ENCODE results near the gene MAMLD1. TPM values are rescaled to one million over a fixed set of nuclear protein-coding genes. Genes with fewer than 3 reads are reported as not detected.

Gene MAMLD1
- total and polyA plus RNA-seq, 2 donors (not counting 3 experiments of a cell fraction or from before 2014, with no cell fraction given) = 2.5 to 5.6 TPM

GRCh38 chrX:150495496-150495895 lies 132.4 kb downstream of the MAMLD1 start:
- FAIRE-seq (no peak), DNase-seq (ENCODE audit: low read depth, low spot score) (no peak)
- dilution Hi-C loops (cut with MboI; ENCODE audit: extremely low pct_ligation_motif_present, low sequenced_read_pairs) = no loop called here
- Histone ChIP-seq H2AFZ (ENCODE audit: low read depth, low read length) (no peak overlapping the region), H3K9ac (replicated peaks; ENCODE audit: extremely low read depth, insufficient read depth, low read length) (no peak overlapping the region), H4K20me1 (replicated peaks; ENCODE audit: control insufficient read depth, extremely low read depth, insufficient read depth, low read length) (no peaks in the 10 kb centered on the region), H3K4me3 (replicated peaks in 1 of 3; ENCODE audit: insufficient read depth in 1 of 3, low read depth in 1 of 3, low read length in 3 of 3) (no peak overlapping the region), H3K36me3 (ENCODE audit: control insufficient read depth in 2 of 2, extremely low read depth in 1 of 2, insufficient read depth in 2 of 2, low read length in 2 of 2) (no peaks in the 10 kb centered on the region), H3K4me1 (ENCODE audit: control insufficient read depth, extremely low read depth, insufficient read depth, low read length) (no peaks in the 10 kb centered on the region), H3K27ac (ENCODE audit: insufficient read depth, low read depth, low read length) (no peak overlapping the region), H3K9me1 (replicated peaks; ENCODE audit: control insufficient read depth, extremely low read depth, insufficient read depth, low read length) (no peaks in the 10 kb centered on the region), H3K4me2 (ENCODE audit: insufficient read depth, low read length) (no peak overlapping the region), H3K27me3 (ENCODE audit: control insufficient read depth in 2 of 2, insufficient read depth in 2 of 2, low read length in 2 of 2) (no peaks in the 10 kb centered on the region), H3K79me2 (ENCODE audit: control insufficient read depth, insufficient read depth, low read length) (no peaks in the 10 kb centered on the region), H3K9me3 (replicated peaks; ENCODE audit: control insufficient read depth, insufficient read depth, low read length) (no peaks in the 10 kb centered on the region)
- ChIA-PET CTCF (no interaction called here), POLR2A (no interaction called here)
- BruUV-seq (replicated peaks) = no TSS peak
- no peak for TF ChIP-seq FOS (IDR thresholded peaks at IDR 0.05; ENCODE audit: borderline replicate concordance, insufficient read depth, low read length)
- no peak for TF ChIP-seq GATA2 (IDR thresholded peaks at IDR 0.05; ENCODE audit: insufficient read depth, insufficient read length, low read depth, low read length)
- TF ChIP-seq POLR2AphosphoS5 (IDR thresholded peaks at IDR 0.05; ENCODE audit: insufficient read depth, low read depth, low read length) = no peak
- no peak for TF ChIP-seq CTCF (IDR thresholded peaks at IDR 0.05; ENCODE audit: extremely low read depth in 1 of 2, insufficient read depth in 1 of 2, low read depth in 1 of 2, low read length in 2 of 2)
- no peak for TF ChIP-seq JUN (IDR thresholded peaks at IDR 0.05; ENCODE audit: borderline replicate concordance, insufficient read depth, insufficient read length, low read depth)
- no peak for TF ChIP-seq POLR2A (IDR thresholded peaks at IDR 0.05; ENCODE audit: low read depth, low read length)
- no peak for TF ChIP-seq MYC (IDR thresholded peaks at IDR 0.05; ENCODE audit: low read depth, low read length)
- TF ChIP-seq EZH2 (IDR thresholded peaks at IDR 0.05; ENCODE audit: borderline replicate concordance, low read depth, low read length, severe bottlenecking) = no peak
- TF ChIP-seq MAX (IDR thresholded peaks at IDR 0.05; ENCODE audit: insufficient read depth, insufficient read length) = no peak
- intact Hi-C loops (cut with micrococcal nuclease) = no loop called here

Data from endothelial cell of umbilical vein (primary cell).